ENCODE results near the gene ATXN10. TPM values are rescaled to one million over a fixed set of nuclear protein-coding genes. Genes with fewer than 3 reads are reported as not detected.

Gene ATXN10
- polyA plus RNA-seq, 1 donor, result 312 TPM

GRCh38 chr22:45889539-45890350 is 218.1 kb downstream of the ATXN10 start:
- DNase-seq, result no peak

- DNase-seq, result no peak
Observed at GRCh38 chr22:45890351-45890635, 218.7 kb downstream of the ATXN10 start.

- DNase-seq, result no peak
Observed at GRCh38 chr22:45891021-45891421, 219.4 kb downstream of the ATXN10 start.

GRCh38 chr22:45891471-45891995 is 219.9 kb downstream of the ATXN10 start:
- DNase-seq, result no peak

- DNase-seq, result no peak
Observed at GRCh38 chr22:45891996-45892621, 220.5 kb downstream of the ATXN10 start.

- DNase-seq, result no peak
Observed at GRCh38 chr22:45892681-45893461, 221.2 kb downstream of the ATXN10 start.

GRCh38 chr22:45893516-45893915 is 221.9 kb downstream of the ATXN10 start:
- DNase-seq, result no peak

Other genes starting within 250 kb of the ATXN10 start
- 98.3 TPM for gene FBLN1, start 169.0 kb upstream of the ATXN10 start, polyA plus RNA-seq (ENCODE audit: insufficient read length)